ENCODE measurements around the gene METTL15. TPM values are rescaled to one million over a fixed set of nuclear protein-coding genes. Genes with fewer than 3 reads are reported as not detected.

Gene METTL15
- total RNA-seq, 1 experiment from 2014 or later: 9.1 TPM

DNA sequence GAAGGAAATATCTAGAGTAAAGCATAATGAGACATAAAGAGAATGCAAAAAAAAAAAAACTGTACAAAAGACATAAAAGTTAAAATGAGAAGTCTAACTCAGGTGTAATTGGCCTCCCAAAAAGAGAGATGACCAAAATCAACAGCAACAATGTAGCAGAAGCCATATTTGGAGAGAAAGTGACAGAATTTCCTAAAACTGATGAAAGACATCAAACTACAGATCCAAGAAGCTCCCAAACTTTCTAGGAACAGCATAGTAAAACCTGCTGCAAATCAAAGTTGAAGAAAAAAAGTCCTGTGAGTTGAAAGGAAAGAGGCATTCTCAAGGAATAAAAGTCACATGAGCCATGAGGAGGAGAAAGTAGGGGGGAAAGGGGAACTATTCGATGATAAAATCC, 231.3 kb downstream of the METTL15 start:
- Histone ChIP-seq H2BK20ac (ENCODE audit: low read depth, low read length, poor library complexity, severe bottlenecking) (no peak overlapping the region), H3K4me1 (ENCODE audit: insufficient read depth, low read length) (no peaks in the 10 kb centered on the region), H3K27me3 (ENCODE audit: insufficient read depth, low read length) (no peaks in the 10 kb centered on the region), H4K91ac (ENCODE audit: insufficient read length, low read depth, low read length) (no peak overlapping the region), H4K5ac (ENCODE audit: insufficient read length, low read depth, low read length) (no peak overlapping the region), H3K9me3 (ENCODE audit: control insufficient read depth, low read depth, low read length) (no peaks in the 10 kb centered on the region), H3T11ph (ENCODE audit: low read length) (no peak overlapping the region), H3K79me1 (ENCODE audit: insufficient read depth, low read depth, low read length, poor library complexity, severe bottlenecking) (no peaks in the 10 kb centered on the region), H3K79me2 (ENCODE audit: insufficient read depth, low read length) (no peaks in the 10 kb centered on the region), H2BK5ac (ENCODE audit: insufficient read length, low read length) (no peak overlapping the region), H2BK120ac (ENCODE audit: low read depth, low read length, poor library complexity, severe bottlenecking) (no peak overlapping the region), H3K14ac (ENCODE audit: insufficient read depth, low read length) (no peak overlapping the region), H4K8ac (replicated peaks; ENCODE audit: insufficient read length, low read depth, low read length) (no peak overlapping the region), H2BK15ac (ENCODE audit: low read depth, low read length) (no peak overlapping the region), H2BK12ac (ENCODE audit: insufficient read length, low read depth, low read length) (no peak overlapping the region), H2AK5ac (ENCODE audit: insufficient read length, low read length) (no peak overlapping the region), H3K9ac (ENCODE audit: extremely low read depth, insufficient read length, low read length) (no peak overlapping the region), H3K27ac (ENCODE audit: insufficient read length, low read depth, low read length) (no peak overlapping the region), H3K56ac (ENCODE audit: insufficient read length, low read depth, low read length) (no peak overlapping the region), H2AFZ (ENCODE audit: low read length) (no peak overlapping the region), H3K4me2 (ENCODE audit: insufficient read depth, insufficient read length, low read length) (no peak overlapping the region), H4K20me1 (ENCODE audit: control insufficient read depth, insufficient read depth, insufficient read length) (no peaks in the 10 kb centered on the region), H3K4ac (ENCODE audit: low read depth, low read length) (no peak overlapping the region), H3K23ac (ENCODE audit: insufficient read length, low read depth, low read length) (no peak overlapping the region), H3K23me2 (ENCODE audit: insufficient read length, low read depth, low read length, poor library complexity, severe bottlenecking) (no peaks in the 10 kb centered on the region), H3K18ac (ENCODE audit: insufficient read length, low read depth, low read length) (no peak overlapping the region)
- Mint-ChIP-seq H3K4me3 (no peak overlapping the region; a peak in 1 of 5 replicates), H3K27me3 (ENCODE audit: low read depth) (no peaks in the 10 kb centered on the region), H3K27ac (no peak overlapping the region), H3K36me3 (ENCODE audit: insufficient read depth in 1 of 3, low read depth in 3 of 3) (peaks cover 9 to 20% (median 11%) of the 10 kb centered on the region in 3 experiments; a peak in 6 of 7 replicates), H3K9me3 (peaks cover 22 to 23% of the 10 kb centered on the region in 2 experiments), H3K4me1 (peaks cover 5 to 6% of the 10 kb centered on the region in 2 experiments; a peak in 1 of 4 replicates)
- DNase-seq: no peak
- TF ChIP-seq, protein P1, sequence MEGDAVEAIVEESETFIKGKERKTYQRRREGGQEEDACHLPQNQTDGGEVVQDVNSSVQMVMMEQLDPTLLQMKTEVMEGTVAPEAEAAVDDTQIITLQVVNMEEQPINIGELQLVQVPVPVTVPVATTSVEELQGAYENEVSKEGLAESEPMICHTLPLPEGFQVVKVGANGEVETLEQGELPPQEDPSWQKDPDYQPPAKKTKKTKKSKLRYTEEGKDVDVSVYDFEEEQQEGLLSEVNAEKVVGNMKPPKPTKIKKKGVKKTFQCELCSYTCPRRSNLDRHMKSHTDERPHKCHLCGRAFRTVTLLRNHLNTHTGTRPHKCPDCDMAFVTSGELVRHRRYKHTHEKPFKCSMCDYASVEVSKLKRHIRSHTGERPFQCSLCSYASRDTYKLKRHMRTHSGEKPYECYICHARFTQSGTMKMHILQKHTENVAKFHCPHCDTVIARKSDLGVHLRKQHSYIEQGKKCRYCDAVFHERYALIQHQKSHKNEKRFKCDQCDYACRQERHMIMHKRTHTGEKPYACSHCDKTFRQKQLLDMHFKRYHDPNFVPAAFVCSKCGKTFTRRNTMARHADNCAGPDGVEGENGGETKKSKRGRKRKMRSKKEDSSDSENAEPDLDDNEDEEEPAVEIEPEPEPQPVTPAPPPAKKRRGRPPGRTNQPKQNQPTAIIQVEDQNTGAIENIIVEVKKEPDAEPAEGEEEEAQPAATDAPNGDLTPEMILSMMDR (conservative IDR thresholded peaks at IDR 0.05): no peak
- WGBS (ENCODE audit: extremely low coverage, insufficient read length, low lambda C conversion rate): no CpG with 5 or more reads among the region's 1 CpG
